Gastrocnemius medialis (tissue), 4 donors: ENCODE results near the gene ZBTB7C.

ENCODE experiments used
- POLR2A ChIP-seq, 2 donors: fragments of 450-650 bp; IDR thresholded peaks; one replicate each; pipeline ENCODE4 v1.6.1; 2017; ENCODE audit warnings: antibody characterized with exemption in 2 of 2, mild to moderate bottlenecking in 2 of 2, moderate library complexity in 2 of 2
- TF ChIP-seq, protein P1 (sequence below), 5 experiments: fragments of 450-650 bp in 3 of 5; fragments of 200-600 bp in 2 of 5; sonication (generic) in 2 of 5; IDR thresholded peaks in 4 of 5; conservative IDR thresholded peaks in 1 of 5; 1 replicate in 4 of 5; 2 replicates in 1 of 5; pipeline ENCODE4 v1.5.1; 2016 to 2019; ENCODE audit warnings: antibody characterized with exemption in 5 of 5, mild to moderate bottlenecking in 3 of 5, moderate library complexity in 3 of 5

DNA sequence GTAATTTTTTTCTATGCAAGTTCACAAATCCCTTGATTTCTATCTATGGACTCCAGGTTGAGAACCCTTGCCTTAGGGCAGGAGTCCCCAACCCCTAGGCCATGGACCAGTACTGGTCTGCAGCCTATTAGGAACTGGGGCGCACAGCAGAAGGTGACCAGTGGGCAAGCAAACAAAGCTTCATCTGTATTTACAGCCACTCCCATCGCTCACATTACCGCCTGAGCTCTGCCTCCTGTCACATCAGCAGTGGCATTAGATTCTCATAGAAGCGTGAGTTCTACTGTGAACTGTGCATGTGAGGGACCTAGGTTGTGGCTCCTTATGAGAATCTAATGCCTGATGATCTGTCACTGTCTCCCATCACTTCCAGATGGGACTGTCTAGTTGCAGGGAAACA lies 408.5 kb downstream of the ZBTB7C start:
- TF ChIP-seq, protein P1, sequence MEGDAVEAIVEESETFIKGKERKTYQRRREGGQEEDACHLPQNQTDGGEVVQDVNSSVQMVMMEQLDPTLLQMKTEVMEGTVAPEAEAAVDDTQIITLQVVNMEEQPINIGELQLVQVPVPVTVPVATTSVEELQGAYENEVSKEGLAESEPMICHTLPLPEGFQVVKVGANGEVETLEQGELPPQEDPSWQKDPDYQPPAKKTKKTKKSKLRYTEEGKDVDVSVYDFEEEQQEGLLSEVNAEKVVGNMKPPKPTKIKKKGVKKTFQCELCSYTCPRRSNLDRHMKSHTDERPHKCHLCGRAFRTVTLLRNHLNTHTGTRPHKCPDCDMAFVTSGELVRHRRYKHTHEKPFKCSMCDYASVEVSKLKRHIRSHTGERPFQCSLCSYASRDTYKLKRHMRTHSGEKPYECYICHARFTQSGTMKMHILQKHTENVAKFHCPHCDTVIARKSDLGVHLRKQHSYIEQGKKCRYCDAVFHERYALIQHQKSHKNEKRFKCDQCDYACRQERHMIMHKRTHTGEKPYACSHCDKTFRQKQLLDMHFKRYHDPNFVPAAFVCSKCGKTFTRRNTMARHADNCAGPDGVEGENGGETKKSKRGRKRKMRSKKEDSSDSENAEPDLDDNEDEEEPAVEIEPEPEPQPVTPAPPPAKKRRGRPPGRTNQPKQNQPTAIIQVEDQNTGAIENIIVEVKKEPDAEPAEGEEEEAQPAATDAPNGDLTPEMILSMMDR (IDR thresholded peaks at IDR 0.05 in 4 of 5, conservative IDR thresholded peaks at IDR 0.05 in 1 of 5): no peak
- no peak for TF ChIP-seq POLR2A (IDR thresholded peaks at IDR 0.05)
